ENCODE results near the gene PRKCE.

GRCh38 chr2:45980161-45980865 lies 328.8 kb downstream of the PRKCE start:
- TF ChIP-seq POLR2A (IDR thresholded peaks at IDR 0.05; ENCODE audit: low read depth, low read length) = no peak
- no peak for TF ChIP-seq POLR2AphosphoS5 (IDR thresholded peaks at IDR 0.05; ENCODE audit: low read depth, low read length)
- no peak for TF ChIP-seq TAF1 (IDR thresholded peaks at IDR 0.05; ENCODE audit: borderline replicate concordance, low read depth, low read length)
